Neural cell (in vitro differentiated cells): ENCODE data around the gene NUBPL. TPM values are rescaled to one million over a fixed set of nuclear protein-coding genes. Genes with fewer than 3 reads are reported as not detected.
"Not testable (repeated sequence)": the region's sequence is repeated elsewhere in the genome, so short reads cannot be mapped to it uniquely, and the experiment has no call there.

Experiments
- H2AFZ ChIP-seq: fragments of 200-600, 300-800 bp; sonication (generic), shearing (Covaris generic); 2 replicates; pipeline ENCODE4 v1.6.0; 2014; ENCODE audit warnings: low read depth, mild to moderate bottlenecking, antibody characterized with exemption, low read length, moderate library complexity
- H3F3A ChIP-seq: fragments of 200-600 bp; shearing (Covaris generic); 2 replicates; pipeline ENCODE4 v1.6.1; 2016; ENCODE audit warnings: mild to moderate bottlenecking, moderate library complexity, mixed read lengths, antibody characterized with exemption, low read length; ENCODE audit not compliant: insufficient read depth, poor library complexity, severe bottlenecking
- H3K27ac ChIP-seq: fragments of 200-600, 300-800 bp; sonication (generic), shearing (Covaris generic); 2 replicates; pipeline ENCODE4 v1.5.1; 2014; ENCODE audit warnings: mild to moderate bottlenecking, low read length, moderate library complexity
- H3K27me3 ChIP-seq: fragments of 300-800, 200-600 bp; sonication (generic), shearing (Covaris generic); 2 replicates; pipeline ENCODE4 v1.6.0; 2014; ENCODE audit warnings: mild to moderate bottlenecking, low read depth, low read length, moderate library complexity; ENCODE audit not compliant: insufficient read depth
- H3K36me3 ChIP-seq: fragments of 300-800, 200-600 bp; sonication (generic), shearing (Covaris generic); 2 replicates; pipeline ENCODE4 v1.5.1; 2014; ENCODE audit warnings: mild to moderate bottlenecking, antibody characterized with exemption, low read length, moderate library complexity; ENCODE audit not compliant: insufficient read depth
- H3K4me2 ChIP-seq: fragments of 300-800, 200-600 bp; sonication (generic), shearing (Covaris generic); 2 replicates; pipeline ENCODE4 v1.6.0; 2014; ENCODE audit warnings: mild to moderate bottlenecking, low read length
- H3K4me3 ChIP-seq: fragments of 300-800, 200-600 bp; sonication (generic), shearing (Covaris generic); 2 replicates; pipeline ENCODE4 v1.5.1; 2014; ENCODE audit warnings: mild to moderate bottlenecking, low read length, moderate library complexity
- H3K79me2 ChIP-seq: fragments of 200-600 bp; shearing (Covaris generic); replicated peaks from 2 replicates; pipeline ENCODE4 v1.6.0; 2014; ENCODE audit warnings: mild to moderate bottlenecking, low read length, moderate library complexity; ENCODE audit not compliant: insufficient read depth
- H3K9ac ChIP-seq: fragments of 300-800, 200-600 bp; sonication (generic), shearing (Covaris generic); 2 replicates; pipeline ENCODE4 v1.6.1; 2016; ENCODE audit warnings: mild to moderate bottlenecking, low read length, mixed read lengths
- H3K9me2 ChIP-seq: fragments of 200-600 bp; shearing (Covaris generic); 2 replicates; pipeline ENCODE4 v1.6.1; 2016; ENCODE audit warnings: mild to moderate bottlenecking, low read length, mixed read lengths; ENCODE audit not compliant: insufficient read depth
- H3K9me3 ChIP-seq: fragments of 200-600, 300-800 bp; sonication (generic), shearing (Covaris generic); 2 replicates; pipeline ENCODE4 v1.6.1; 2016; ENCODE audit warnings: mild to moderate bottlenecking, mixed run types, low read length, moderate library complexity, mixed read lengths
- H4K20me1 ChIP-seq: fragments of 200-600 bp; shearing (Covaris generic); 2 replicates; pipeline ENCODE4 v1.6.1; 2016; ENCODE audit warnings: mild to moderate bottlenecking, mixed run types; ENCODE audit not compliant: insufficient read depth
- EP300 ChIP-seq: fragments of 450-650 bp; conservative IDR thresholded peaks from 2 replicates; pipeline ENCODE4 v1.6.1; 2014; ENCODE audit warnings: antibody characterized with exemption, mild to moderate bottlenecking, moderate library complexity; ENCODE audit not compliant: poor library complexity, severe bottlenecking
- EZH2 ChIP-seq: fragments of 200-600, 300-800 bp; shearing (Covaris generic), sonication (generic); IDR thresholded peaks from 2 replicates; pipeline ENCODE4 v1.6.1; 2014; ENCODE audit warnings: antibody characterized with exemption, low read length, borderline replicate concordance, mild to moderate bottlenecking; ENCODE audit not compliant: insufficient read depth, poor library complexity, severe bottlenecking
- MXI1 ChIP-seq: fragments of 450-650 bp; conservative IDR thresholded peaks from 2 replicates; pipeline ENCODE4 v1.6.1; 2014; ENCODE audit warnings: antibody characterized with exemption, mild to moderate bottlenecking; ENCODE audit not compliant: poor library complexity, severe bottlenecking
- POLR2AphosphoS5 ChIP-seq: IDR thresholded peaks from 2 replicates; pipeline ENCODE4 v1.6.1; 2012
- RAD21 ChIP-seq: fragments of 450-650 bp; conservative IDR thresholded peaks from 2 replicates; pipeline ENCODE4 v1.6.1; 2014; ENCODE audit warnings: antibody characterized with exemption, mild to moderate bottlenecking, moderate library complexity
- SMC3 ChIP-seq: fragments of 450-650 bp; conservative IDR thresholded peaks from 2 replicates; pipeline ENCODE4 v1.6.1; 2014; ENCODE audit warnings: antibody characterized with exemption, mild to moderate bottlenecking, moderate library complexity; ENCODE audit not compliant: poor library complexity
- TAF1 ChIP-seq: IDR thresholded peaks from 2 replicates; pipeline ENCODE4 v1.6.1; 2012; ENCODE audit warnings: low read depth
- polyA plus RNA-seq: library from polyadenylated mRNA; depleted of rRNA; stranded (reverse); fragments of >200 nt; gene quantifications from 2 replicates; pipeline ENCODE4 v1.2.3, GENCODE V29; 2014
- TF ChIP-seq, protein P1 (sequence below): IDR thresholded peaks from 2 replicates; pipeline ENCODE4 v1.6.1; 2012; ENCODE audit warnings: borderline replicate concordance
- TF ChIP-seq, protein P2 (sequence below): fragments of 450-650 bp; IDR thresholded peaks from 2 replicates; pipeline ENCODE4 v1.5.1; 2014; ENCODE audit warnings: antibody characterized with exemption, mild to moderate bottlenecking, moderate library complexity; ENCODE audit not compliant: poor library complexity, severe bottlenecking

NUBPL gene
- polyA plus RNA-seq, 1 donor from 2014 or later, result 3.1 TPM

DNA sequence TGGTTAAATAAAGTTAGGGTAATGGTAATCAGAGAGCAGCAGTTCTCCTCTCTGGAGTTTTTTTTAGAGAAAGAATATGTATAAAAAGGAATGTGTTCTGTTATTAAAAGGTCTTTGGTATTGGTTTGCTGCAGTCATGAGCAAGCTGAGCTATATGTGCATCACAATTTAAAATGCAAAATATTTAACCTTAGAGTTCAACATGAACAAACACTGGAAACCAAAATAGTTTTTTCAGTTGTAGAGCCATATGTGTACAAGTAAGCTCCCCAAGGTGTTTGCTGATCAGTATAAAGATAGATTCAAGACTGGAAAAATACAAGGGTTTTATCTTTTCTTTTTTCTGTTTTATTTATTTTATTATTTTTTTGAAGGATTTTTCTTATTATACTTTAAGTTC is 245.0 kb downstream of the NUBPL start:
- H3K9me2 ChIP-seq, result no peaks in the 10 kb centered on the region
- H3K36me3 ChIP-seq, result no peaks in the 10 kb centered on the region
- no peak overlapping the region for H3K4me3 ChIP-seq
- H3K27ac ChIP-seq, result no peak overlapping the region
- H3K79me2 ChIP-seq, result no peaks in the 10 kb centered on the region
- no peaks in the 10 kb centered on the region for H3F3A ChIP-seq
- H3K27me3 ChIP-seq, result no peaks in the 10 kb centered on the region
- H3K9ac ChIP-seq, result no peak overlapping the region
- H3K4me2 ChIP-seq, result no peak overlapping the region
- H2AFZ ChIP-seq, result no peak overlapping the region
- H3K9me3 ChIP-seq, result no peaks in the 10 kb centered on the region
- no peaks in the 10 kb centered on the region for H4K20me1 ChIP-seq
- TF ChIP-seq TAF1, result no peak
- TF ChIP-seq MXI1, result no peak
- no peak for TF ChIP-seq EZH2
- TF ChIP-seq EP300, result no peak
- TF ChIP-seq, protein P1, sequence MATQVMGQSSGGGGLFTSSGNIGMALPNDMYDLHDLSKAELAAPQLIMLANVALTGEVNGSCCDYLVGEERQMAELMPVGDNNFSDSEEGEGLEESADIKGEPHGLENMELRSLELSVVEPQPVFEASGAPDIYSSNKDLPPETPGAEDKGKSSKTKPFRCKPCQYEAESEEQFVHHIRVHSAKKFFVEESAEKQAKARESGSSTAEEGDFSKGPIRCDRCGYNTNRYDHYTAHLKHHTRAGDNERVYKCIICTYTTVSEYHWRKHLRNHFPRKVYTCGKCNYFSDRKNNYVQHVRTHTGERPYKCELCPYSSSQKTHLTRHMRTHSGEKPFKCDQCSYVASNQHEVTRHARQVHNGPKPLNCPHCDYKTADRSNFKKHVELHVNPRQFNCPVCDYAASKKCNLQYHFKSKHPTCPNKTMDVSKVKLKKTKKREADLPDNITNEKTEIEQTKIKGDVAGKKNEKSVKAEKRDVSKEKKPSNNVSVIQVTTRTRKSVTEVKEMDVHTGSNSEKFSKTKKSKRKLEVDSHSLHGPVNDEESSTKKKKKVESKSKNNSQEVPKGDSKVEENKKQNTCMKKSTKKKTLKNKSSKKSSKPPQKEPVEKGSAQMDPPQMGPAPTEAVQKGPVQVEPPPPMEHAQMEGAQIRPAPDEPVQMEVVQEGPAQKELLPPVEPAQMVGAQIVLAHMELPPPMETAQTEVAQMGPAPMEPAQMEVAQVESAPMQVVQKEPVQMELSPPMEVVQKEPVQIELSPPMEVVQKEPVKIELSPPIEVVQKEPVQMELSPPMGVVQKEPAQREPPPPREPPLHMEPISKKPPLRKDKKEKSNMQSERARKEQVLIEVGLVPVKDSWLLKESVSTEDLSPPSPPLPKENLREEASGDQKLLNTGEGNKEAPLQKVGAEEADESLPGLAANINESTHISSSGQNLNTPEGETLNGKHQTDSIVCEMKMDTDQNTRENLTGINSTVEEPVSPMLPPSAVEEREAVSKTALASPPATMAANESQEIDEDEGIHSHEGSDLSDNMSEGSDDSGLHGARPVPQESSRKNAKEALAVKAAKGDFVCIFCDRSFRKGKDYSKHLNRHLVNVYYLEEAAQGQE, result no peak
- TF ChIP-seq RAD21, result no peak
- TF ChIP-seq, protein P2, sequence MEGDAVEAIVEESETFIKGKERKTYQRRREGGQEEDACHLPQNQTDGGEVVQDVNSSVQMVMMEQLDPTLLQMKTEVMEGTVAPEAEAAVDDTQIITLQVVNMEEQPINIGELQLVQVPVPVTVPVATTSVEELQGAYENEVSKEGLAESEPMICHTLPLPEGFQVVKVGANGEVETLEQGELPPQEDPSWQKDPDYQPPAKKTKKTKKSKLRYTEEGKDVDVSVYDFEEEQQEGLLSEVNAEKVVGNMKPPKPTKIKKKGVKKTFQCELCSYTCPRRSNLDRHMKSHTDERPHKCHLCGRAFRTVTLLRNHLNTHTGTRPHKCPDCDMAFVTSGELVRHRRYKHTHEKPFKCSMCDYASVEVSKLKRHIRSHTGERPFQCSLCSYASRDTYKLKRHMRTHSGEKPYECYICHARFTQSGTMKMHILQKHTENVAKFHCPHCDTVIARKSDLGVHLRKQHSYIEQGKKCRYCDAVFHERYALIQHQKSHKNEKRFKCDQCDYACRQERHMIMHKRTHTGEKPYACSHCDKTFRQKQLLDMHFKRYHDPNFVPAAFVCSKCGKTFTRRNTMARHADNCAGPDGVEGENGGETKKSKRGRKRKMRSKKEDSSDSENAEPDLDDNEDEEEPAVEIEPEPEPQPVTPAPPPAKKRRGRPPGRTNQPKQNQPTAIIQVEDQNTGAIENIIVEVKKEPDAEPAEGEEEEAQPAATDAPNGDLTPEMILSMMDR, result no peak
- TF ChIP-seq POLR2AphosphoS5, result no peak
- TF ChIP-seq SMC3, result no peak

DNA sequence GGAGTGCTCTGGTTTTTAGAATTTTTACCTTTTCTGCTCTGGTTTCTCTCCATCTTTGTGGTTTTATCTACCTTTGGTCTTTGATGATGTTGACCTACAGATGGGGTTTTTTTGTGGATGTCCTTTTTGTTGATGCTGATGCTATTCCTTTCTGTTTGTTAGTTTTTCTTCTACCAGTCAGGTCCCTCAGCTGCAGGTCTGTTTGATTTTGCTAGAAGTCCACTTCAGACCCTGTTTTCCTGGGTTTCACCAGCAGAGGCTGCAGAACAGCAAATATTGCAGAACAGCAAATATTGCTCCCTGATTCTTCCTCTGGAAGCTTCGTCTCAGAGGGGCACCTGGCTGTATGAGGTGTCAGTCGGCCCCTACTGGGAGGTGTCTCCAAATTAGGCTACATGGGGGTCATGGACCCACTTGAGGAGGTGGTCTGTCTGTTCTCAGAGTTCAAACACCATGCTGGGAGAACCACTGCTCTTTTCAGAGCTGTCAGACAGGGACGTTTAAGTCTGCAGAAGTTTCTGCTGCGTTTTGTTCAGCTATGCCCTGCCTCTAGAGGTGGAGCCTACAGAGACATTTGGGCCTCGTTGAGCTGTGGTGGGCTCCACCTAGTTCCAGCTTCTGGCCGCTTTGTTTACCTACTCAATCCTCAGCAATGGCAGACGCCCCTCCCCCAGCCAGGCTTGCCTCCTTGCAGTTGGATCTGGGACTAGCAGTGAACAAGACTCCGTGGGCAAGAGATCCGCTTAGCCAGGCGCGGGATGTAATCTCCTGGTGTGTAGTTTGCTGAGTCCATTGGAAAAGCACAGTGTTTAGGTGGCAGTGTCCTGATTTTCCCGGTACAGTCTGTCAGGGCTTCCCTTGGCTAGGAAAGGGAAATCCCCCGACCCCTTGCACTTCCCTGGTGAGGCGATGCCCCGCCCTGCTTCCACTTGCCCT is 250.8 kb downstream of the NUBPL start:
- not testable (repeated sequence) for H3K27ac ChIP-seq, H2AFZ ChIP-seq, H3K9me3 ChIP-seq, H3K27me3 ChIP-seq, H3K4me2 ChIP-seq, H3K9me2 ChIP-seq, H3K4me3 ChIP-seq, H3K9ac ChIP-seq, H4K20me1 ChIP-seq, H3K36me3 ChIP-seq, H3K79me2 ChIP-seq, H3F3A ChIP-seq

DNA sequence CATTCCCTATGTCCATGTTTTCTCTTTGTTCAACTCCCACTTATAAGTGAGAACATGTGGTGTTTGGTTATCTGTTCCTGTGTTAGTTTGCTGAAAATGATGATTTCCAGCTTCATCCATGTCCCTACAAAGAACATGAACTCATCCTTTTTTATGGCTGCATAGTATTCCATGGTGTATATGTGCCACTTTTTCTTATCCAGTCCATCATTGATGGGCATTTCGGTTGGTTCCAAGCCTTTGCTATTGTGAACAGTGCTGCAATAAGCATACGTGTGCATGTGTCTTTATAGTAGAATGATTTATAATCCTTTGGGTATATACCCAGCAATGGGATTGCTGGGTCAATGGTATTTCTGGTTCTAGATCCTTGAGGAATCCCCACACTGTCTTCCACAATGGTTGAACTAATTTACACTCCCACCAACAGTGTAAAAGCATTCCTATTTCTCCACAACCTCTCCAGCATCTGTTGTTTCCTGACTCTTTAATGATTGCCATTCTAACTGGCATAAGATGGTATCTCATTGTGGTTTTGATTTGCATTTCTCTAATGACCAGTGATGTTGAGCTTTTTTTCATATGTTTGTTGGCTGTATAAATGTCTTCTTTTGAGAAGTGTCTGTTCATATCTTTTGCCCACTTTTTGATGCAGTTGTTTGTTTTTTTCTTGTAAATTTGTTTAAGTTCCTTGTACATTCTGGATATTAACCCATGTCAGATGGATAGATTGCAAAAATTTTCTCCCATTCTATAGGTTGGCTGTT is 252.7 kb downstream of the NUBPL start:
- not testable (repeated sequence) for H3K9ac ChIP-seq, H4K20me1 ChIP-seq, H3K9me2 ChIP-seq, H3K27ac ChIP-seq, H3K79me2 ChIP-seq, H2AFZ ChIP-seq, H3K4me3 ChIP-seq, H3K27me3 ChIP-seq, H3K36me3 ChIP-seq, H3K9me3 ChIP-seq, H3K4me2 ChIP-seq, H3F3A ChIP-seq
